Stimulated activated naive B cell treated with anti-CD40 and anti-IgM and Interleukin-4, amounts not matched to agents 10 μg/mL and 1 μg/mL and 100 μg/mL, for 72 hours (primary cell): ENCODE data around the gene DSTN.

Source experiments
- ATAC-seq, 2 donors: fragments of 150-1000 bp; cut with Tn5 transposase; replicated peaks; 2 replicates each; pipeline ENCODE4 v1.10.0; 2021; ENCODE audit warnings: moderate library complexity in 1 of 2
- DNase-seq: peaks from one replicate; pipeline ENCODE4 v3.0.0; 2021
- H3K27ac Mint-ChIP-seq: one replicate; pipeline ENCODE4 v1.8.0; 2022; ENCODE audit warnings: mild to moderate bottlenecking, mixed read lengths
- H3K27me3 Mint-ChIP-seq, 2 donors: one replicate each; pipeline ENCODE4 v1.8.0; 2022; ENCODE audit warnings: mixed read lengths in 2 of 2
- H3K36me3 Mint-ChIP-seq, 2 donors: one replicate each; pipeline ENCODE4 v1.8.0; 2022; ENCODE audit warnings: mixed read lengths in 2 of 2, mild to moderate bottlenecking in 1 of 2
- H3K4me1 Mint-ChIP-seq, 2 donors: one replicate each; pipeline ENCODE4 v1.8.0; 2022; ENCODE audit warnings: mixed read lengths in 2 of 2, mild to moderate bottlenecking in 1 of 2
- H3K4me3 Mint-ChIP-seq, 2 donors: one replicate each; pipeline ENCODE4 v1.8.0; 2022; ENCODE audit warnings: mild to moderate bottlenecking in 2 of 2, mixed read lengths in 2 of 2, moderate library complexity in 1 of 2
- H3K9me3 Mint-ChIP-seq, 2 donors: one replicate each; pipeline ENCODE4 v1.8.0; 2022; ENCODE audit warnings: mixed read lengths in 2 of 2, mild to moderate bottlenecking in 1 of 2

The DSTN gene

GRCh38 chr20:17605131-17605660, 35.3 kb downstream of the DSTN start:
- Mint-ChIP-seq H3K4me1 (peaks cover 5% of the 10 kb centered on the region in 2 donors), H3K9me3 (no peaks in the 10 kb centered on the region)
- ATAC-seq: no peak

GRCh38 chr20:17606001-17606400, 36.1 kb downstream of the DSTN start:
- no peak overlapping the region for H3K27ac Mint-ChIP-seq
- peaks cover 10 to 14% of the 10 kb centered on the region in 2 donors for H3K36me3 Mint-ChIP-seq
- DNase-seq (no peak), ATAC-seq (no peak)
- no peak overlapping the region for H3K4me3 Mint-ChIP-seq
- H3K27me3 Mint-ChIP-seq: no peaks in the 10 kb centered on the region
- no peaks in the 10 kb centered on the region for H3K9me3 Mint-ChIP-seq
- H3K4me1 Mint-ChIP-seq: peaks cover 10 to 13% of the 10 kb centered on the region in 2 donors

More at GRCh38 chr20:17605131-17605660, 35.3 kb downstream of the DSTN start:
- Mint-ChIP-seq H3K27ac (no peak overlapping the region), H3K4me3 (no peak overlapping the region), H3K27me3 (no peaks in the 10 kb centered on the region), H3K36me3 (peaks cover 14 to 18% of the 10 kb centered on the region in 2 donors)
- DNase-seq: no peak

GRCh38 chr20:17608701-17609497, 39.0 kb downstream of the DSTN start:
- ATAC-seq: no peak
- no peak for DNase-seq
- H3K4me1 Mint-ChIP-seq: peaks cover 14 to 23% of the 10 kb centered on the region in 2 donors
- peaks cover 11 to 17% of the 10 kb centered on the region in 2 donors for H3K36me3 Mint-ChIP-seq
- H3K27ac Mint-ChIP-seq: no peak overlapping the region
- no peaks in the 10 kb centered on the region for H3K27me3 Mint-ChIP-seq
- no peaks in the 10 kb centered on the region for H3K9me3 Mint-ChIP-seq
- no peak overlapping the region for H3K4me3 Mint-ChIP-seq

GRCh38 chr20:17609811-17610377, 40.0 kb downstream of the DSTN start:
- peaks cover 14 to 23% of the 10 kb centered on the region in 2 donors for H3K4me1 Mint-ChIP-seq
- H3K27me3 Mint-ChIP-seq: no peaks in the 10 kb centered on the region
- H3K4me3 Mint-ChIP-seq: no peak overlapping the region
- H3K27ac Mint-ChIP-seq: peak overlapping the region; percentile 14
- H3K9me3 Mint-ChIP-seq: no peaks in the 10 kb centered on the region
- ATAC-seq (no peak), DNase-seq (no peak)
- H3K36me3 Mint-ChIP-seq: peaks cover 16 to 22% of the 10 kb centered on the region in 2 donors

- DNase-seq (no peak), ATAC-seq (peak; percentile 42 to 49)
- Mint-ChIP-seq H3K9me3 (no peaks in the 10 kb centered on the region), H3K27ac (no peak overlapping the region), H3K4me1 (peaks cover 14 to 23% of the 10 kb centered on the region in 2 donors), H3K36me3 (peaks cover 14 to 21% of the 10 kb centered on the region in 2 donors), H3K4me3 (no peak overlapping the region), H3K27me3 (no peaks in the 10 kb centered on the region)
These were observed 40.9 kb downstream of the DSTN start for GRCh38 chr20:17610566-17611289.

GRCh38 chr20:17611290-17611539, 41.3 kb downstream of the DSTN start:
- ATAC-seq (peak; percentile 56 to 61), DNase-seq (no peak)
- Mint-ChIP-seq H3K27me3 (no peaks in the 10 kb centered on the region), H3K36me3 (peaks cover 14 to 21% of the 10 kb centered on the region in 2 donors), H3K9me3 (no peaks in the 10 kb centered on the region), H3K4me1 (peaks cover 16 to 23% of the 10 kb centered on the region in 2 donors), H3K4me3 (no peak overlapping the region), H3K27ac (peak overlapping the region; percentile 62)

- no peak for DNase-seq
These were observed 41.8 kb downstream of the DSTN start for GRCh38 chr20:17611540-17612286.

GRCh38 chr20:17612287-17612991, 42.6 kb downstream of the DSTN start:
- Mint-ChIP-seq H3K36me3 (peaks cover 14 to 21% of the 10 kb centered on the region in 2 donors), H3K27ac (peak overlapping the region; percentile 92), H3K9me3 (no peaks in the 10 kb centered on the region), H3K27me3 (no peaks in the 10 kb centered on the region), H3K4me3 (no peak overlapping the region), H3K4me1 (peaks cover 18 to 23% of the 10 kb centered on the region in 2 donors)
- no peak for DNase-seq
- peak; percentile 45 to 57 for ATAC-seq

More at GRCh38 chr20:17611540-17612286, 41.8 kb downstream of the DSTN start:
- ATAC-seq: peak in 1 of 2 donors; percentile 1
- Mint-ChIP-seq H3K9me3 (no peaks in the 10 kb centered on the region), H3K36me3 (peaks cover 14 to 21% of the 10 kb centered on the region in 2 donors), H3K27ac (peak overlapping the region; percentile 62), H3K27me3 (no peaks in the 10 kb centered on the region), H3K4me3 (no peak overlapping the region), H3K4me1 (peaks cover 16 to 23% of the 10 kb centered on the region in 2 donors)

- H3K4me3 Mint-ChIP-seq: no peak overlapping the region
- H3K27ac Mint-ChIP-seq: no peak overlapping the region
- ATAC-seq (no peak), DNase-seq (no peak)
- H3K9me3 Mint-ChIP-seq: no peaks in the 10 kb centered on the region
- peaks cover 12 to 24% of the 10 kb centered on the region in 2 donors for H3K36me3 Mint-ChIP-seq
- H3K4me1 Mint-ChIP-seq: peaks cover 18 to 23% of the 10 kb centered on the region in 2 donors
- no peaks in the 10 kb centered on the region for H3K27me3 Mint-ChIP-seq
These were observed 43.1 kb downstream of the DSTN start for GRCh38 chr20:17612992-17613327.

- peaks cover 14 to 25% of the 10 kb centered on the region in 2 donors for H3K36me3 Mint-ChIP-seq
- H3K4me1 Mint-ChIP-seq: peaks cover 18 to 23% of the 10 kb centered on the region in 2 donors
- H3K4me3 Mint-ChIP-seq: no peak overlapping the region
- H3K9me3 Mint-ChIP-seq: no peaks in the 10 kb centered on the region
- no peak overlapping the region for H3K27ac Mint-ChIP-seq
- H3K27me3 Mint-ChIP-seq: no peaks in the 10 kb centered on the region
- ATAC-seq (no peak), DNase-seq (no peak)
These were observed 43.7 kb downstream of the DSTN start for GRCh38 chr20:17613328-17614175.

GRCh38 chr20:17614176-17614811, 44.4 kb downstream of the DSTN start:
- DNase-seq (no peak), ATAC-seq (no peak)
- H3K4me1 Mint-ChIP-seq: peaks cover 18 to 23% of the 10 kb centered on the region in 2 donors
- H3K4me3 Mint-ChIP-seq: no peak overlapping the region
- H3K27me3 Mint-ChIP-seq: no peaks in the 10 kb centered on the region
- peaks cover 17 to 25% of the 10 kb centered on the region in 2 donors for H3K36me3 Mint-ChIP-seq
- no peaks in the 10 kb centered on the region for H3K9me3 Mint-ChIP-seq
- peak overlapping the region; percentile 74 for H3K27ac Mint-ChIP-seq

GRCh38 chr20:17614812-17615644, 45.2 kb downstream of the DSTN start:
- no peak overlapping the region for H3K4me3 Mint-ChIP-seq
- H3K9me3 Mint-ChIP-seq: no peaks in the 10 kb centered on the region
- H3K4me1 Mint-ChIP-seq: peaks cover 17 to 20% of the 10 kb centered on the region in 2 donors
- peak overlapping the region; percentile 74 for H3K27ac Mint-ChIP-seq
- DNase-seq (no peak), ATAC-seq (no peak)
- H3K27me3 Mint-ChIP-seq: no peaks in the 10 kb centered on the region
- H3K36me3 Mint-ChIP-seq: peaks cover 22 to 32% of the 10 kb centered on the region in 2 donors
